Epithelial cell of esophagus (primary cell): ENCODE measurements around the gene IQGAP2.

Experiments
- DNase-seq: peaks from one replicate; pipeline ENCODE4 v3.0.0; 2010; ENCODE audit warnings: low read depth
- H3K4me3 ChIP-seq: 2 replicates; pipeline ENCODE4 v1.5.1; 2011; ENCODE audit warnings: mild to moderate bottlenecking, low read length, control low read depth
- TF ChIP-seq, protein P1 (sequence below): IDR thresholded peaks from 2 replicates; pipeline ENCODE4 v1.5.1; 2011; ENCODE audit warnings: low read depth, mild to moderate bottlenecking, low read length, control low read depth, inconsistent platforms; ENCODE audit not compliant: insufficient read depth; ENCODE audit errors: missing control alignments

Gene IQGAP2

DNA sequence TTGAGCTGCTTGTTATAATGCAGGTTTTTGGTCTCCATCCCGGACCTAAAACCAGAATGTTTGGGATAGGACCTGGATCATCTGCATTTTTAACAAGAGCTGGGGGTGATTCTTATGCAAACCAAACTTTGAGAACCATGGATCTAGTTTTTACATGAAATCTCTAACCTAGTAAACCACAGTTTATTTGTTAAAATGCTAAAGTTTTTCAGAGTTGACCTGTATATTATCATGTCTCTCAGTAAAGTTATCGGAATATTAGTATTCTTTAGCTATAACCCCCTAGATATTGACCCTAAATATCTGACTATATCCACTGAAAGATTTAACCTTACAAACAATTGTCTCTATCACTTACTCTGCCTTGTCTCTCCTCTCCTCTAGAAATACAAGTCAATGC is 341.5 kb downstream of the IQGAP2 start:
- TF ChIP-seq, protein P1, sequence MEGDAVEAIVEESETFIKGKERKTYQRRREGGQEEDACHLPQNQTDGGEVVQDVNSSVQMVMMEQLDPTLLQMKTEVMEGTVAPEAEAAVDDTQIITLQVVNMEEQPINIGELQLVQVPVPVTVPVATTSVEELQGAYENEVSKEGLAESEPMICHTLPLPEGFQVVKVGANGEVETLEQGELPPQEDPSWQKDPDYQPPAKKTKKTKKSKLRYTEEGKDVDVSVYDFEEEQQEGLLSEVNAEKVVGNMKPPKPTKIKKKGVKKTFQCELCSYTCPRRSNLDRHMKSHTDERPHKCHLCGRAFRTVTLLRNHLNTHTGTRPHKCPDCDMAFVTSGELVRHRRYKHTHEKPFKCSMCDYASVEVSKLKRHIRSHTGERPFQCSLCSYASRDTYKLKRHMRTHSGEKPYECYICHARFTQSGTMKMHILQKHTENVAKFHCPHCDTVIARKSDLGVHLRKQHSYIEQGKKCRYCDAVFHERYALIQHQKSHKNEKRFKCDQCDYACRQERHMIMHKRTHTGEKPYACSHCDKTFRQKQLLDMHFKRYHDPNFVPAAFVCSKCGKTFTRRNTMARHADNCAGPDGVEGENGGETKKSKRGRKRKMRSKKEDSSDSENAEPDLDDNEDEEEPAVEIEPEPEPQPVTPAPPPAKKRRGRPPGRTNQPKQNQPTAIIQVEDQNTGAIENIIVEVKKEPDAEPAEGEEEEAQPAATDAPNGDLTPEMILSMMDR, result no peak
- H3K4me3 ChIP-seq, result no peak overlapping the region
- DNase-seq, result no peak

DNA sequence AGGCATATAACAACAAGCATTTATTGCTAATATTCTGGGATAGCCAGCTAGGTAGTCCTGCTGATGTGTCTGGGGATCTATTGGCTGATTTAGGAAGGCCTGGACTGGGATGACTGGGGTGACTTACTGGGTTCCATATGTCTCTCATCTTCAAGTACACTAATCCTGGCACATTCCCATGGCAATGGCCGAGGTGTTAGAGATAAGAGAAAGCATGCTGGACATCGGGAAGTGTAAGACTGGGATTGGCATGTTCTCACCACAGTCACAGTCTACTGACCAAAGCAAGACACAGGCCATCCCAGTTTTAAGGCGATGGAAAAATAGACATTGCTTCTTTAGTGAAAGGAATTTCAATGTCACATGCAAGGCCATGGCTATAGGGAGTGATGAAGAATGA is 342.6 kb downstream of the IQGAP2 start:
- H3K4me3 ChIP-seq, result no peak overlapping the region
- DNase-seq, result no peak
- TF ChIP-seq, protein P1, result no peak

DNA sequence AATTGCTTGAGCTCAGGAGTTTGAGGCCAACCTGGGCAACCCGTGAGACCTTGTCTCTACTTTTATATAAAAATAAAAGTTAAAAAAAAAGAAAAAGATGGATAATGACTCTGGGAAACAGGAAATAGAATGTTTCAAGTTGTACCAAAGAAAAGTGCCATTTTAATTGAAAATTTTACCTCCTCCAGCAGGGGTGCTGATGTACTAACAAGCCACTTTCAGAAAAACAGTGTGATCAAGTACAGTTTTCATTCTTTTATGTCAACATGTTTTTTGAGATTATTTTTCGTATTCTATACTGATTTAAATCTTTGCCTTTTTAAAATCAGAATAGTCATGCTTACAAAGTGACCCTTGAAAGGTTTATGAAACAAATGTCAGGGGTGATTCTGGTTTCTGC is 343.6 kb downstream of the IQGAP2 start:
- H3K4me3 ChIP-seq, result no peak overlapping the region
- DNase-seq, result no peak
- TF ChIP-seq, protein P1, result no peak

DNA sequence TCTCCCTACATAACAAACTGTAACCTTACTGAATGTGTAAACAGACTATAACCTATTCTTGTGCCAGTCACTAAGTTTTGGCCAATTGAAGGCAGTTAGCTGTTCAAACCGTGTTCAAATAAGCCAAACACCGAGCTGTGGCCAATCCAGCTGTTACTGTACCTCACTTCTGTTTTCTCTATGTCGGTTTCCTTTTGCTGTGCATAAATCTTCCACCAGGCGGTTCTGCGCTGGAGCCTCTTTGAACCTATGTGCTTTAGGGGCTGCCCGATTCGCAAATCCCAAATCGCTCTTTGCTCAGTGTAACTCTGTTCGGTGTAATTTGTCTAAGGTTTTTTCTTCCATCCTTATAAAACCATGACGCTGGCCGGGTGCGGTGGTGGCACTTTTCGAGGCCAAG is 344.6 kb downstream of the IQGAP2 start:
- TF ChIP-seq, protein P1, result no peak
- no peak overlapping the region for H3K4me3 ChIP-seq
- no peak for DNase-seq

DNA sequence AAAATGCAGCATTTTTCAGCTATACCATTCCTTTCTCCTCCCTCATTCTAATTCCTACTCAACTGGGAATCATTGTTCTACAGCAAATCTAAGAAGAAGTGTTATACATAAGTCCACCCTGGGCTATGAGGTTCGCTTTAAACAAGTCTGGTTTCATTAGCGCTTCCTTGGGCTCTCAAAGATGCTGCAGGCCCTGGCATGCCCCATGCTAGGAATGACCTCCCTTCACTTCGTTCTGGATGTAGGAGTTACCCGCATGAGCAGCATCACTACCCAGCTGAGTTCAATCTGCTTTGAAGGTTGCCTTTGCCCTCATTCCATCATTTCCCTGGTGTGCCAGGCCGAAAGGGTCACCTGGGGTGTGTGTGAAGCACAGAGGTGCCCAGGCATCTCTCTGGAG is 348.2 kb downstream of the IQGAP2 start:
- H3K4me3 ChIP-seq, result no peak overlapping the region
- TF ChIP-seq, protein P1, result no peak
- DNase-seq, result peak; percentile 65

DNA sequence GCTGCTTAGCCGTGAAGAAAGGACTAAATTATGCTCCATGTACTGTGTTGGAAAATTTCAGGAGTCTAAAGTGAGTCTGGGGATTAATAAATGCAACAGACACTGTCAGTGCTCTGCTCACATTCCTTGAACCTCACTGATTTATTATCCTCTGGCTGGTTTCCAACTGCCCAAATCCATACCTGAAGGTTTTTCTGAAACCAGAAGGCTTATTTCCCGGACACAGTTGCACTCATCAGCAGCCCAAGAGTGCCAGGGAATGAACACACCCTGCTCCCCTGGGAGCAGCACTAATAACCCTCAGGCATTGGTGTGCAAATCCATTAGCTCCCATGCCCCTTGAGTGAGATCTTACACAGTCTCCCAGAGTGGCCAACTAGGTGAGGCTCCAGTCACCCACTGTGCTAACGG is 351.6 kb downstream of the IQGAP2 start:
- TF ChIP-seq, protein P1, result no peak
- DNase-seq, result peak; percentile 8
- no peak overlapping the region for H3K4me3 ChIP-seq

DNA sequence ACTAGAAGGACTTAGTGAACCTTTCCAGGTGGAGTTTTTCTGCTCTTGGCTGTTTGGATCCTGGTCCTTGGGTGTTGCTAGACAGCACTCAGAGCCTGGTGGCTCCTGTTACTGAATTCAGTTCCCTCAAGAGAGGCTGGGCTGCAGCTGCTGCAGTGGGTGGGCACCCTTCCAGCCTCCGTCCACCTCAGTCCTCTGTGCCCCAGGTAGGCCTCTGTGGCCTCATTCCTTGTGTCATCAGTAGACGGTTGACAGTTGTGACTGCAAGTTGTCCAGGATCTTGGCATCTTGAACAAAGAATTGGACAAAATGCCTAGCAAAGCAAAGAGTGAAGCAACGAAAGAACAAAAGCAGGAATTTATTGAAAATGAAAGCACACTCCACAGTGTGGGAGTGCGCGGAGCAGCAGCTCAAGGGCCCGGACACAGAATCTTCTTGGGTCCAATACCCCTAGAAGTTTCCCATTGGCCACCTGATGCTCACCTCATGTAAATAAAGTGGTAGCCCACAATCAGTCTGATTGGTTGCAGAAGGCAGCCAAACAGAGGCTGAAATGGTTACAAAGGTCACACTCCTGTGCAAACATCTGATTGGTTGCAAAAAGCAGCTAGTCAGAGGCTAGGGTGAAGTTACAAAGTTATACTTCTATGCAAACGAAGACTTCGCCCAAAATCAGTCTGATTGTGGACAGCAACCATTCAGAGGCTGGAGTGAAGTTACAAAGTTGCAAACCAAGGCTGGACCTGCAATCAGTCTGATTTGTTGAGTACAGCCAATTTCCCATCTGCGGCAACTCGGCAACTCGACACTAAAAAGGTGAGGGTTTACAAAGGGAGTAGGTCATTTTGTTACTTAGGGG is 352.9 kb downstream of the IQGAP2 start:
- DNase-seq, result no peak
- TF ChIP-seq, protein P1, result no peak
- H3K4me3 ChIP-seq, result no peak overlapping the region
